MCF 10A (cell line): Measurements from ENCODE around the gene KCTD12. TPM values are rescaled to one million over a fixed set of nuclear protein-coding genes. Genes with fewer than 3 reads are reported as not detected.

Experiments used
- Bru-seq: library from RNA; stranded (reverse); fragments of 400-500 nt; gene quantifications from one replicate; lab custom pipeline; 2021; lab: Mats Ljungman, UMichigan
- BruChase-seq, 2 experiments: library from RNA; stranded (reverse); fragments of 400-500 nt; gene quantifications; one replicate each; lab custom pipeline; 2021; lab: Mats Ljungman, UMichigan
- BruUV-seq: library from RNA; stranded (reverse); fragments of 400-500 nt; replicated peaks from 2 replicates; lab custom pipeline; 2021; lab: Mats Ljungman, UMichigan
- CTCF ChIA-PET: fragments of 300-600 bp; sonication (Branson Sonifier 250); formaldehyde crosslinking; extraction: SDS; loops from one replicate; lab custom pipeline; 2021; ENCODE audit warnings: antibody characterized with exemption, inconsistent platforms; lab: Yijun Ruan, JAX
- POLR2A ChIA-PET: fragments of 300-600, 350-650 bp; sonication (Branson Sonifier 250); formaldehyde crosslinking; extraction: SDS; loops from one replicate; lab custom pipeline; 2020; ENCODE audit warnings: antibody characterized with exemption, inconsistent platforms; lab: Yijun Ruan, JAX
- DNase-seq: peaks from one replicate; pipeline ENCODE4 v3.0.0-alpha.2; 2018; ENCODE audit not compliant: unreplicated experiment
- H3K27ac Mint-ChIP-seq: one replicate; pipeline ENCODE4 v1.8.0; 2022; ENCODE audit warnings: mild to moderate bottlenecking, low read depth, mixed read lengths; ENCODE audit not compliant: unreplicated experiment
- H3K27me3 Mint-ChIP-seq: one replicate; pipeline ENCODE4 v1.8.0; 2022; ENCODE audit warnings: mixed read lengths; ENCODE audit not compliant: insufficient read depth, unreplicated experiment
- H3K36me3 Mint-ChIP-seq: one replicate; pipeline ENCODE4 v1.8.0; 2022; ENCODE audit warnings: mild to moderate bottlenecking, moderate library complexity, mixed read lengths; ENCODE audit not compliant: insufficient read depth, unreplicated experiment
- H3K4me1 Mint-ChIP-seq: one replicate; pipeline ENCODE4 v1.8.0; 2022; ENCODE audit warnings: mixed read lengths; ENCODE audit not compliant: insufficient read depth, unreplicated experiment
- H3K4me3 Mint-ChIP-seq: one replicate; pipeline ENCODE4 v1.8.0; 2022; ENCODE audit warnings: mild to moderate bottlenecking, moderate library complexity, mixed read lengths; ENCODE audit not compliant: unreplicated experiment
- H3K9me3 Mint-ChIP-seq: one replicate; pipeline ENCODE4 v1.8.0; 2022; ENCODE audit warnings: mixed read lengths; ENCODE audit not compliant: unreplicated experiment
- intact Hi-C: fragments of 100-400 bp; cut with micrococcal nuclease; formaldehyde crosslinking; loops from 2 replicates; pipeline ENCODE4 v1.14.1; 2022
- long read RNA-seq: library from polyadenylated mRNA; stranded (forward); transcript quantifications from one replicate; pipeline ENCODE4 v2.0.0, GENCODE V29; 2022
- total RNA-seq: library from RNA; stranded (reverse); gene quantifications from 2 replicates; pipeline ENCODE4 v1.2.3, GENCODE V29; 2022
- TF ChIP-seq, protein P1 (sequence below): fragments of 200-600 bp; IDR thresholded peaks from one replicate; pipeline ENCODE4 v1.8.0; 2022; ENCODE audit warnings: antibody characterized with exemption, mild to moderate bottlenecking; ENCODE audit not compliant: unreplicated experiment

Gene KCTD12
- total RNA-seq (15.6 and 15.8 TPM in 2 replicates), Bru-seq, nascent RNA (percentile 74 among the genes with signal in this experiment), BruChase-seq, experiment 1, labeled RNA remaining after a 6-hour chase (percentile 98 among the genes with signal in this experiment), BruChase-seq, experiment 2, labeled RNA remaining after a 2-hour chase (percentile 93 among the genes with signal in this experiment)
- long read RNA-seq, full-length matches to known transcripts: 5 of 5 reads
- long read RNA-seq, partial matches to known transcripts: 0 of 5 reads
- long read RNA-seq, other reads (novel, unspliced or antisense): 0 of 5 reads

GRCh38 chr13:76886292-76887075 lies at the start of gene KCTD12:
Gene KCTD12 (minus strand): TSS chr13:76886405. CDS start chr13:76886148, 257 bp downstream.
- TF ChIP-seq, protein P1, sequence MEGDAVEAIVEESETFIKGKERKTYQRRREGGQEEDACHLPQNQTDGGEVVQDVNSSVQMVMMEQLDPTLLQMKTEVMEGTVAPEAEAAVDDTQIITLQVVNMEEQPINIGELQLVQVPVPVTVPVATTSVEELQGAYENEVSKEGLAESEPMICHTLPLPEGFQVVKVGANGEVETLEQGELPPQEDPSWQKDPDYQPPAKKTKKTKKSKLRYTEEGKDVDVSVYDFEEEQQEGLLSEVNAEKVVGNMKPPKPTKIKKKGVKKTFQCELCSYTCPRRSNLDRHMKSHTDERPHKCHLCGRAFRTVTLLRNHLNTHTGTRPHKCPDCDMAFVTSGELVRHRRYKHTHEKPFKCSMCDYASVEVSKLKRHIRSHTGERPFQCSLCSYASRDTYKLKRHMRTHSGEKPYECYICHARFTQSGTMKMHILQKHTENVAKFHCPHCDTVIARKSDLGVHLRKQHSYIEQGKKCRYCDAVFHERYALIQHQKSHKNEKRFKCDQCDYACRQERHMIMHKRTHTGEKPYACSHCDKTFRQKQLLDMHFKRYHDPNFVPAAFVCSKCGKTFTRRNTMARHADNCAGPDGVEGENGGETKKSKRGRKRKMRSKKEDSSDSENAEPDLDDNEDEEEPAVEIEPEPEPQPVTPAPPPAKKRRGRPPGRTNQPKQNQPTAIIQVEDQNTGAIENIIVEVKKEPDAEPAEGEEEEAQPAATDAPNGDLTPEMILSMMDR: peak; percentile 25
- Mint-ChIP-seq H3K4me3 (peak within 1 kb of the TSS; percentile 94), H3K27ac (peak within 1 kb of the TSS; percentile 78), H3K27me3 (no peaks in the 10 kb centered on the region), H3K4me1 (peaks cover 35% of the 10 kb centered on the region), H3K9me3 (no peaks in the 10 kb centered on the region), H3K36me3 (no peaks in the 10 kb centered on the region)
- CTCF ChIA-PET: interaction anchor here (0.8 to 4.9 kb wide), 32 partner anchors 10 to 1189 kb away, joined by 3 to 101 read pairs (median 11); no protein-coding TSS in a partner anchor
- TSS peak; percentile 21 for BruUV-seq
- POLR2A ChIA-PET: interaction anchor here (1.1 to 4.9 kb wide), 11 partner anchors 9 to 1017 kb away, joined by 3 to 71 read pairs (median 12); partner anchors contain the start of gene CLN5
- DNase-seq: peak; percentile 72
- intact Hi-C loops: loop anchor here (5.0 kb wide), 2 partner anchors 96 to 1009 kb away; no protein-coding TSS in a partner anchor

DNA sequence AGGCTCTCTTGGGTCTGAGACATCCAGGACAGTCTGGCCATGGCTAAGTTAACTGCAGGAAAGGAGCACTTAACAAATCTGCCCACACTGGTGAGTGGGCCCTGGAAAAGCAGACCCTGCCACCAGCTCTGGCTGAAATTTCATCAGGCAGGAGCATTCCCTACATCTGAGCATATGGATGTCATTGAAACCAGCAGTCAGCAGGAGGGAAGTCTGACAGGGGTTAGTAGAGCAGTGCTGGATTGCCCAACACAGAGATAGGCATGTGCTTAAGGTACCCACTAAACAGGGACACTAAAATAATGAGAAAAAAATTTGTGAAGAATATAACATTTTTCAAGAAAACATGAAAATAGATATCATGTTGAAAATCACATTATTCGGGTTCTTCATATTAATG lies 48.5 kb upstream of the KCTD12 start:
- H3K4me1 Mint-ChIP-seq: peaks cover 32% of the 10 kb centered on the region
- H3K4me3 Mint-ChIP-seq: no peak overlapping the region
- no peak overlapping the region for H3K27ac Mint-ChIP-seq
- H3K36me3 Mint-ChIP-seq: peaks cover 5% of the 10 kb centered on the region
- BruUV-seq: no TSS peak
- CTCF ChIA-PET: interaction anchor here (0.5 kb wide), 1 partner anchor 18 kb away, joined by 3 read pairs; no protein-coding TSS in a partner anchor
- POLR2A ChIA-PET: interaction anchor here (0.8 kb wide), 1 partner anchor 58 kb away, joined by 3 read pairs; no protein-coding TSS in a partner anchor
- DNase-seq: no peak
- no peaks in the 10 kb centered on the region for H3K27me3 Mint-ChIP-seq
- H3K9me3 Mint-ChIP-seq: peaks cover 8% of the 10 kb centered on the region
- intact Hi-C loops: no loop called here
- TF ChIP-seq, protein P1: no peak

- CTCF ChIA-PET: interaction anchor here (0.7 to 3.1 kb wide), 2 partner anchors 38 to 48 kb away, joined by 3 to 16 read pairs; no protein-coding TSS in a partner anchor
- Mint-ChIP-seq H3K27ac (no peak overlapping the region), H3K36me3 (peaks cover 5% of the 10 kb centered on the region), H3K4me1 (peaks cover 7% of the 10 kb centered on the region), H3K4me3 (no peak overlapping the region), H3K27me3 (no peaks in the 10 kb centered on the region), H3K9me3 (peaks cover 7% of the 10 kb centered on the region)
- TF ChIP-seq, protein P1: no peak
- POLR2A ChIA-PET: interaction anchor here (0.7 to 0.9 kb wide), 2 partner anchors 27 to 33 kb away, joined by 3 read pairs; no protein-coding TSS in a partner anchor
- DNase-seq: no peak
- intact Hi-C loops: no loop called here
- no TSS peak for BruUV-seq
Measured at GRCh38 chr13:76932076-76932475, 45.9 kb upstream of the KCTD12 start.
